Vagina (tissue), 2 donors: ENCODE data around the gene EBF4. TPM values are rescaled to one million over a fixed set of nuclear protein-coding genes. Genes with fewer than 3 reads are reported as not detected.
A peak's percentile ranks its signal among the peaks of the same experiment; 100 is the strongest.
"Not testable (repeated sequence)": the region's sequence is repeated elsewhere in the genome, so short reads cannot be mapped to it uniquely, and the experiment has no call there.

Experiments used
- DNase-seq, 2 donors: peaks; one replicate each; pipeline ENCODE4 v3.0.0-alpha.2; 2017; ENCODE audit errors: extremely low spot score in 2 of 2
- H3K27ac ChIP-seq: fragments of 200-600 bp; sonication (generic); one replicate; pipeline ENCODE4 v1.5.1; 2019
- H3K27me3 ChIP-seq: fragments of 200-600 bp; sonication (generic); one replicate; pipeline ENCODE4 v1.5.1; 2019
- H3K36me3 ChIP-seq, 2 donors: fragments of 200-600 bp; sonication (generic); one replicate each; pipeline ENCODE4 v1.5.1; 2017 to 2019
- H3K4me1 ChIP-seq: fragments of 200-600 bp; sonication (generic); one replicate; pipeline ENCODE4 v1.5.1; 2019
- H3K4me3 ChIP-seq, 2 donors: fragments of 200-600 bp; sonication (generic); 1 replicate in 1 of 2; 2 replicates in 1 of 2; pipeline ENCODE4 v1.5.1; 2016 to 2019
- H3K9me3 ChIP-seq: fragments of 200-600 bp; sonication (generic); one replicate; pipeline ENCODE4 v1.5.1; 2019
- POLR2A ChIP-seq, 2 donors: fragments of 450-650 bp; IDR thresholded peaks; one replicate each; pipeline ENCODE4 v1.6.1; 2017; ENCODE audit warnings: antibody characterized with exemption in 2 of 2, mild to moderate bottlenecking in 2 of 2, moderate library complexity in 2 of 2
- POLR2AphosphoS5 ChIP-seq, 2 donors: sonication (generic); formaldehyde crosslinking; IDR thresholded peaks; one replicate each; pipeline ENCODE4 v1.9.0; 2017; ENCODE audit warnings: antibody characterized with exemption in 2 of 2, mild to moderate bottlenecking in 2 of 2, low read depth in 1 of 2; ENCODE audit not compliant: insufficient read depth in 1 of 2
- intact Hi-C: fragments of 100-400 bp; cut with DNase I; formaldehyde crosslinking; loops from one replicate; pipeline ENCODE4 v1.15.1; 2023
- microRNA counts, 2 donors: library from miRNA; unstranded; fragments of <30 nt; microRNA quantifications; one replicate each; lab custom pipeline; 2016 to 2017
- microRNA-seq: library from miRNA; unstranded; fragments of <30 nt; microRNA quantifications from one replicate; pipeline ENCODE4, GENCODE V29; 2017; ENCODE audit warnings: borderline number of aligned reads, borderline replicate concordance
- small RNA-seq: library from RNA; depleted of rRNA; stranded (forward); fragments of <200 nt; gene quantifications from one replicate; pipeline ENCODE3, GENCODE V24; 2016
- total RNA-seq: library from RNA; depleted of rRNA; stranded (reverse); fragments of >200 nt; gene quantifications from one replicate; pipeline ENCODE4 v1.2.3, GENCODE V29; 2016
- TF ChIP-seq, protein P1 (sequence below), 3 experiments: fragments of 450-650 bp in 2 of 3; fragments of 200-600 bp in 1 of 3; sonication (generic) in 1 of 3; IDR thresholded peaks; one replicate each; pipeline ENCODE4 v1.5.1; 2017 to 2019; ENCODE audit warnings: antibody characterized with exemption in 3 of 3, mild to moderate bottlenecking in 2 of 3, moderate library complexity in 2 of 3

The EBF4 gene
- total RNA-seq, 1 donor from 2014 or later, result 23.1 TPM

DNA sequence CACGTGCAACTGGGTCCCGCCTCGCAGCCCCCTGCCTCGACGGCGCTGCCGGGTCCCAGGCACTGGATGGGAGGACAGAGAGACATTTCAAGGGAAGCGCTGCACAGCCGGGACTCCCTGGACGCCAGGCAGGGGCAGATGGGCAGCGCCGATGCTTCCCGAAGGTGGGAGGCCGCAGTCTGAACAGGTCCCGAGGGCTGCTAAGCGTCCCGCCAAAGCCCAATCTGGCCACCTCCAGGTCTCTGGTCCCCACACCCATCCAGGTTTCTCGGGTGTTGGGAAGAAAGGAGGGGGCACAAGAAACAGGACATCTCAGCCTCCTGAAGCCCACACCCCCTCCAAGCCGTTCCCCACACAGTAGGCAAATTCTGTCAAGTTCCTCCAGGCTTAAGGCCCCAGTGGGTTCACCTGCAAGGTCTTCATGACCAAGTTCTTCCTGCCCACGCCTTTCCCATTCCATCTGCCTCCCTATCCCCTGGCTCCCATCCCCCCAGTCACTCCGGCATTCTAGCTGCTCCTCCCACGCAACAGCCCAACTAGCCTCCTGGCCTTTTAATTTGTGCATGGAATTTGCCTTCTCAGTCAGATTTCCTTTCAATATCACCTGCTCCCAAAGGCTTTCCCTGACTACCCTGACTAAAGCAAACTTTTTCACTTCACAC lies 113.2 kb downstream of the EBF4 start:
- peaks cover 6% of the 10 kb centered on the region for H3K4me1 ChIP-seq
- intact Hi-C loops, result no loop called here
- H3K9me3 ChIP-seq, result no peaks in the 10 kb centered on the region
- H3K36me3 ChIP-seq, result no peaks in the 10 kb centered on the region
- no peak for DNase-seq
- TF ChIP-seq POLR2A (IDR thresholded peaks at IDR 0.05), result no peak
- no peak for TF ChIP-seq POLR2AphosphoS5 (IDR thresholded peaks at IDR 0.05; ENCODE audit: insufficient read depth in 1 of 2, low read depth in 1 of 2)
- TF ChIP-seq, protein P1, sequence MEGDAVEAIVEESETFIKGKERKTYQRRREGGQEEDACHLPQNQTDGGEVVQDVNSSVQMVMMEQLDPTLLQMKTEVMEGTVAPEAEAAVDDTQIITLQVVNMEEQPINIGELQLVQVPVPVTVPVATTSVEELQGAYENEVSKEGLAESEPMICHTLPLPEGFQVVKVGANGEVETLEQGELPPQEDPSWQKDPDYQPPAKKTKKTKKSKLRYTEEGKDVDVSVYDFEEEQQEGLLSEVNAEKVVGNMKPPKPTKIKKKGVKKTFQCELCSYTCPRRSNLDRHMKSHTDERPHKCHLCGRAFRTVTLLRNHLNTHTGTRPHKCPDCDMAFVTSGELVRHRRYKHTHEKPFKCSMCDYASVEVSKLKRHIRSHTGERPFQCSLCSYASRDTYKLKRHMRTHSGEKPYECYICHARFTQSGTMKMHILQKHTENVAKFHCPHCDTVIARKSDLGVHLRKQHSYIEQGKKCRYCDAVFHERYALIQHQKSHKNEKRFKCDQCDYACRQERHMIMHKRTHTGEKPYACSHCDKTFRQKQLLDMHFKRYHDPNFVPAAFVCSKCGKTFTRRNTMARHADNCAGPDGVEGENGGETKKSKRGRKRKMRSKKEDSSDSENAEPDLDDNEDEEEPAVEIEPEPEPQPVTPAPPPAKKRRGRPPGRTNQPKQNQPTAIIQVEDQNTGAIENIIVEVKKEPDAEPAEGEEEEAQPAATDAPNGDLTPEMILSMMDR (IDR thresholded peaks at IDR 0.05), result no peak
- no peak overlapping the region for H3K27ac ChIP-seq
- H3K27me3 ChIP-seq, result no peaks in the 10 kb centered on the region
- no peak overlapping the region for H3K4me3 ChIP-seq

DNA sequence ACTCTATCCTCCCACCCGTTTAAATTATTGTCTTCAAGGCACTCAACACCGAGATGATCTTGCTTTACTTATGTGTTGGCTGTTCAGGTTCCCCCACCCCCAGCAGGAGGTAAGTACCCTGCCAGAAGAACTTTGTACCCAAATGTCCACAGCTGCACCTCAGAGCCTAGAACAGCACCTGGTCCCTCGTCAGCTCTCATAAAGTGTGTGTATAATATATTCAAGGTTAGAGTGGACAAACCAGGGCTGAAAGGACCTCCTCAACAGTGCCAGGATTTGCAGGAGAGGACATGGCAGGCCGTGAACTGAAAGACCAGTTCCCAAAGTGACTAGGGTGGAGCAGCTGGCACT lies 113.7 kb downstream of the EBF4 start:
- no peaks in the 10 kb centered on the region for H3K36me3 ChIP-seq

DNA sequence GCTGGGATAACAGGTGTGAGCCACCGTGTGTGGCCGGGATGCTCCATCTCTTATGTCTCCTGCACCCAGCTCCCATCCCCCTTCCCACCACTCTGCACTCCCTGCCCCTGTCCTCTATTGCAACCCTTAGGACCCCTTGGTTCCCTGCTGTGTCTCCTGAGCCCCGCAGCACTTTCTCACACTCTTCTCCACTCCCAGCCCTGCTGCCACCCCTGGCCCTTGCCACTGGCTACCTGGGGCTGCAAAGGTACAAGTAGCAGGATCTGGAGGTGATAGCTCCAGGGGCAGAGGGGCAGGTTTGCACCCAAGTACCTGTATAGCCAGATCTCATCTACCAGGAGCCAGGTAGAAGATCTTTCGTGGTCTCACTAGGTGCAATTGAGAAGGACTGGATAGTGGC lies 114.4 kb downstream of the EBF4 start:
- Histone ChIP-seq H3K27ac (no peak overlapping the region), H3K27me3 (no peaks in the 10 kb centered on the region), H3K4me3 (no peak overlapping the region), H3K4me1 (no peaks in the 10 kb centered on the region), H3K9me3 (no peaks in the 10 kb centered on the region), H3K36me3 (no peaks in the 10 kb centered on the region)
- no peak for DNase-seq
- no peak for TF ChIP-seq POLR2A (IDR thresholded peaks at IDR 0.05)
- TF ChIP-seq, protein P1 (IDR thresholded peaks at IDR 0.05), result no peak
- no peak for TF ChIP-seq POLR2AphosphoS5 (IDR thresholded peaks at IDR 0.05; ENCODE audit: insufficient read depth in 1 of 2, low read depth in 1 of 2)
- intact Hi-C loops, result no loop called here

More for the DNA sequence above, 113.7 kb downstream of the EBF4 start:
- H3K4me1 ChIP-seq, result peaks cover under 1% of the 10 kb centered on the region
- no peak overlapping the region for H3K4me3 ChIP-seq
- no peaks in the 10 kb centered on the region for H3K9me3 ChIP-seq
- intact Hi-C loops, result no loop called here
- no peaks in the 10 kb centered on the region for H3K27me3 ChIP-seq
- H3K27ac ChIP-seq, result no peak overlapping the region
- no peak for DNase-seq
- TF ChIP-seq POLR2A (IDR thresholded peaks at IDR 0.05) (no peak), POLR2AphosphoS5 (IDR thresholded peaks at IDR 0.05; ENCODE audit: insufficient read depth in 1 of 2, low read depth in 1 of 2) (no peak)
- TF ChIP-seq, protein P1 (IDR thresholded peaks at IDR 0.05), result no peak

DNA sequence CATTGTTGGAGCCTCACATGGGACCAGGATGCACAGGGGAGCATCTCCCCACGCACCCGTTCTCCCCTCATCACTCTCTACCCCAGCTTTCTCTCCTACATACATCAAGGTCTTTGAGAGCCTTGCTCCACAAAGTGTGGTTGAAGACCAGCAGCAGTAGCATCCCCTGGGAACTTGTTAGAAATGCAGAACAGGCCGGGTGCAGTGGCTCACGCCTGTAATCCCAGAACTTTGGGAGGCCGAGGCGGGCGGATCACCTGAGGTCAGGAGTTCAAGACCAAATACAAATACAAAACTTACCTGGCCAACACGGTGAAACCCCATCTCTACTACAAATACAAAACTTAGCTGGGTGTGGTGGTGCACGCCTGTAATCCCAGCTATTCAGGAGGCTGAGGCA lies 115.3 kb downstream of the EBF4 start:
- H3K9me3 ChIP-seq, intact Hi-C loops, H3K4me1 ChIP-seq, DNase-seq, H3K27me3 ChIP-seq, H3K36me3 ChIP-seq, H3K27ac ChIP-seq, H3K4me3 ChIP-seq: not testable (repeated sequence)

DNA sequence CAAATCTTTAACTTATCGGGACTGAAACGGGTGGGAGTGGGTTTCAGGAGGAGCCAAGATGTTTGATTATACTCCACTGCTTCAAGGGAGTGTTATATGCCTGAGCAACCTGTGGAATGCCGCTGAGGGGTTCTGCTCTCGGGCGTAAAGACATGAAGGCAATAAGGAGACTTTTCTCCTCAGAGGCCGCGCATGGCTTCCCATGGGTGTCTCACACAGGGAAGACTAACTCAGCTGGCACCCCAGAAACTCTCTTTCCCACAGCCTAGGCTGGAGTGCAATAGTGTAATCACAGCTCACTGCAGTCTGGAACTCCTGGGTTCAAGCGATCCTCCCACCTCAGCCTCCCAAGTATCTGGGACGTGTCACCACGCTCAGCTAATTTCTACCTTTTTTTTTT lies 117.1 kb downstream of the EBF4 start:
- H3K9me3 ChIP-seq, result no peaks in the 10 kb centered on the region
- peaks cover 6% of the 10 kb centered on the region for H3K4me1 ChIP-seq
- intact Hi-C loops, result no loop called here
- TF ChIP-seq POLR2A (IDR thresholded peaks at IDR 0.05) (no peak), POLR2AphosphoS5 (IDR thresholded peaks at IDR 0.05; ENCODE audit: insufficient read depth in 1 of 2, low read depth in 1 of 2) (no peak)
- TF ChIP-seq, protein P1 (IDR thresholded peaks at IDR 0.05), result no peak
- H3K36me3 ChIP-seq, result no peaks in the 10 kb centered on the region
- H3K27me3 ChIP-seq, result no peaks in the 10 kb centered on the region
- no peak overlapping the region for H3K27ac ChIP-seq
- no peak for DNase-seq
- H3K4me3 ChIP-seq, result no peak overlapping the region

MicroRNA genes within 50 kb of the gene (microRNA counts, 767-probe panel; counts per million panel counts)
- 238 to 261 counts per million in 2 donors for microRNA hsa-miR-1292 (lab: Ali Mortazavi, UCI)

Small RNA genes within 50 kb of the gene (microRNA-seq; reads per million reads assigned to microRNA genes)
- 5.7 reads per million, percentile 8 among the genes with 10 or more reads in this experiment for gene MIR1292

Small RNA genes within 50 kb of the gene (small RNA-seq; reads per million reads assigned to genes)
- gene SNORA51 (not detected), gene SNORD110 (not detected), gene SNORD56 (not detected), gene SNORD57 (not detected), gene SNORD86 (not detected)

Other genes with a start within 250 kb of the EBF4 start
- 173 TPM for gene SNRPB, start 222.0 kb upstream of the EBF4 start, total RNA-seq
- 11.0 TPM for gene ZNF343, start 183.9 kb upstream of the EBF4 start, total RNA-seq
- not detected for gene TMC2, start 156.2 kb upstream of the EBF4 start, total RNA-seq
- 87.7 TPM for gene NOP56, start 40.1 kb upstream of the EBF4 start, total RNA-seq
- 71.0 TPM for gene IDH3B, start 28.6 kb upstream of the EBF4 start, total RNA-seq
- gene CPXM1, start 107.8 kb downstream of the EBF4 start, total RNA-seq, result 19.4 TPM
- not detected for gene C20orf141, start 122.2 kb downstream of the EBF4 start, total RNA-seq
- not detected for gene TMEM239, start 123.6 kb downstream of the EBF4 start, total RNA-seq
- 22.1 TPM for gene PCED1A, start 147.9 kb downstream of the EBF4 start, total RNA-seq
- 30.0 TPM for gene VPS16, start 148.0 kb downstream of the EBF4 start, total RNA-seq
- 45.7 TPM for gene PTPRA, start 180.7 kb downstream of the EBF4 start, total RNA-seq